Immature natural killer cell (primary cell): Measurements from ENCODE around the gene DIO3. TPM values are rescaled to one million over a fixed set of nuclear protein-coding genes. Genes with fewer than 3 reads are reported as not detected.
"Not testable (repeated sequence)": the region's sequence is repeated elsewhere in the genome, so short reads cannot be mapped to it uniquely, and the experiment has no call there.

ENCODE experiments used
- DNase-seq, 3 donors: peaks; one replicate each; pipeline ENCODE4 v3.0.0; 2022; ENCODE audit warnings: mixed read lengths in 1 of 3
- H3K27ac Mint-ChIP-seq, 6 donors: one replicate each; pipeline ENCODE4 v1.8.0; 2020; ENCODE audit warnings: mixed read lengths in 6 of 6, mild to moderate bottlenecking in 5 of 6, inconsistent platforms in 4 of 6, moderate library complexity in 3 of 6
- H3K27me3 Mint-ChIP-seq, 3 donors: one replicate each; pipeline ENCODE4 v1.8.0; 2020 to 2021; ENCODE audit warnings: low read depth in 3 of 3, mild to moderate bottlenecking in 3 of 3, mixed read lengths in 3 of 3, moderate library complexity in 3 of 3, inconsistent platforms in 1 of 3
- H3K36me3 Mint-ChIP-seq, 3 donors: one replicate each; pipeline ENCODE4 v1.8.0; 2020; ENCODE audit warnings: mixed read lengths in 3 of 3, inconsistent platforms in 2 of 3, mild to moderate bottlenecking in 2 of 3
- H3K4me1 Mint-ChIP-seq, 2 donors: one replicate each; pipeline ENCODE4 v1.8.0; 2020; ENCODE audit warnings: inconsistent platforms in 2 of 2, mild to moderate bottlenecking in 2 of 2, mixed read lengths in 2 of 2, moderate library complexity in 1 of 2
- H3K4me3 Mint-ChIP-seq, 5 donors: one replicate each; pipeline ENCODE4 v1.8.0; 2020; ENCODE audit warnings: mild to moderate bottlenecking in 5 of 5, mixed read lengths in 5 of 5, inconsistent platforms in 3 of 5, moderate library complexity in 3 of 5
- H3K9me3 Mint-ChIP-seq, 6 donors: one replicate each; pipeline ENCODE4 v1.8.0; 2020; ENCODE audit warnings: mild to moderate bottlenecking in 6 of 6, mixed read lengths in 6 of 6, inconsistent platforms in 4 of 6, moderate library complexity in 3 of 6
- polyA plus RNA-seq, 3 donors: library from polyadenylated mRNA; unstranded; fragments of 300-500 nt; fragmentation: Illumina TruSeq; gene quantifications; one replicate each; pipeline ENCODE4 v1.2.3, GENCODE V29; 2021

Gene DIO3
- polyA plus RNA-seq, 3 donors from 2014 or later = not detected

- H3K4me3 Mint-ChIP-seq = no peak overlapping the region
- H3K36me3 Mint-ChIP-seq = peaks cover 0 to 2% (median 0%) of the 10 kb centered on the region in 3 donors
- H3K9me3 Mint-ChIP-seq = peaks cover 0 to 4% (median 0%) of the 10 kb centered on the region in 6 donors
- no peak for DNase-seq
- no peaks in the 10 kb centered on the region for H3K4me1 Mint-ChIP-seq
- no peak overlapping the region for H3K27ac Mint-ChIP-seq
- H3K27me3 Mint-ChIP-seq = peaks cover 0 to 10% (median 2%) of the 10 kb centered on the region in 3 donors
Measured at GRCh38 chr14:101548710-101549109, 12.6 kb upstream of the DIO3 start.

GRCh38 chr14:101549154-101549553, 12.1 kb upstream of the DIO3 start:
- Mint-ChIP-seq H3K4me3 (no peak overlapping the region), H3K9me3 (no peaks in the 10 kb centered on the region), H3K4me1 (no peaks in the 10 kb centered on the region), H3K27me3 (peaks cover 0 to 10% (median 2%) of the 10 kb centered on the region in 3 donors), H3K27ac (no peak overlapping the region), H3K36me3 (no peaks in the 10 kb centered on the region)
- DNase-seq = no peak

DNA sequence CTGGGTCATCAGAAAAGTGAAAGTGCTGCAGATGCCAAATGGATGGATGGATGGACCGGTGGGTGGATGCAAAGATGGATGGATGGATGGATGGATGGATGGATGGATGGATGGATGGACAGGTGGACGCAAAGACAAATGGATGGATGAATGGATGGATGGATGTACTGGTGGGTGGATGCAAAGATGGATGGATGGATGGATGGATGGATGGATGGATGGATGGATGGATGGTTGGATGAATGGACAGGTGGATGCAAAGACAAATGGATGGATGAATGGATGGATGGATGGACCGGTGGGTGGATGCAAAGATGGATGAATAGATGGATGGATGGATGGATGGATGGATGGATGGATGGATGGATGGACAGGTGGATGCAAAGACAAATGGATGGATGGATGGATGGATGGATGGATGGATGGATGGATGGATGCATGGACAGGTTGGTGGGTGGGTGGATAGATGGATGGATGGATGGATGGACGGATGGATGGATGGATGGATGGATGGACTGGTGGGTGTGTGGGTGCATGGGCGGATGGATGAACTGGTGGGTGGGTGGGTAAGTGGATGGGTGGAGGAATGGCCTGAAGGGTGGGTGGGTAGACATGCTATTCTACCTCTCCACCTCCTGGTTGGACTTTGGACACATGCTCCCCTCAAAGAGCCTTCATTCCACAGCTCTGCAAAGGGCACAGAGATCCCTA, 10.9 kb upstream of the DIO3 start:
- not testable (repeated sequence) for H3K9me3 Mint-ChIP-seq, H3K4me1 Mint-ChIP-seq, H3K27me3 Mint-ChIP-seq, DNase-seq, H3K36me3 Mint-ChIP-seq, H3K4me3 Mint-ChIP-seq
- peak overlapping the region in 1 of 6 donors; percentile 50 for H3K27ac Mint-ChIP-seq

DNA sequence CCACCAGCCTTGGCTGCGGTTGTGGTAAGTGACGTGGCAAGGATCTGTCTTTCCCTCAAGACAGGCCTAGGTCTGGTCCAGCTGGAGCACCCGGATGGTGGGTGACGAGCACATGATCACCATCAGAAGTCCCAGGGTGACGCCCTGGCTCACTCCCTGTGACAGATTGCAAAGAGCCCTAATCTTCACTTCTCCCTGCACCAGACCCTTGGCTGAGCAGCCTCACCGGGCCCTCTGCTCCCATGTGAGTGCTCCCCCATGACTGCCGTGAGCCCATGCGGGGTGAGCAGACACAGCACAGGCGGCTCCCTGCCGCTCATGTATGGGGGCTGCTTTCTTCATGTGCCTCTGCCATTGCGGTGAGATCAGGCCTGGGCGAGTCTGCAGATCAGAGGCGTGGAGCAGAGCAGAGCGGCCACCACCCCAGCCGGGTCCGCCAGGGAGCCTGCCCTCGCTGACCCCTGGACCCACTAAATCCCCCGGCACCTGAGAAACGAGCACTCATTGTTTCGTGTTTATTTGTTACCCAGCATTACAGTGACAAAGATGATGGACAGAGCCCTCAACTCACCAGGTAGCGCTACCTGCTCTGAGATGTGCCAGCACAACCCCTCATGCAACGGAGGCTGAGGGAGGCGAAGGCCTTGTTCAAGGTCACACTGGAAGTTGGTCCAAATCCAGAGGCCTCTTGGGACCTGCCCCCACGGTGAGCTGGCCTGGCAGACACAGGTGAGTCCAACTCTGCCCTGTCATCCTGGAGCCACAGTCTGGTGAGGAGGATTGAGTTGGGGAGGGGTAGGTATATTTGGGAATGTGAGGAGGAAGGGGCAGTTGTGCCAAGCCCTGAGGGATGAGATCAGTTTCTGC, 9.3 kb upstream of the DIO3 start:
- DNase-seq = no peak
- H3K36me3 Mint-ChIP-seq = no peaks in the 10 kb centered on the region
- H3K4me3 Mint-ChIP-seq = no peak overlapping the region
- no peaks in the 10 kb centered on the region for H3K4me1 Mint-ChIP-seq
- H3K27ac Mint-ChIP-seq = no peak overlapping the region
- no peaks in the 10 kb centered on the region for H3K9me3 Mint-ChIP-seq
- peaks cover 0 to 4% (median 2%) of the 10 kb centered on the region in 3 donors for H3K27me3 Mint-ChIP-seq

- H3K4me3 Mint-ChIP-seq = no peak overlapping the region
- H3K27me3 Mint-ChIP-seq = peaks cover 0 to 4% (median 2%) of the 10 kb centered on the region in 3 donors
- no peaks in the 10 kb centered on the region for H3K9me3 Mint-ChIP-seq
- H3K36me3 Mint-ChIP-seq = no peaks in the 10 kb centered on the region
- H3K27ac Mint-ChIP-seq = no peak overlapping the region
- no peaks in the 10 kb centered on the region for H3K4me1 Mint-ChIP-seq
- DNase-seq = no peak
Measured at GRCh38 chr14:101552786-101553231, 8.5 kb upstream of the DIO3 start.

GRCh38 chr14:101553393-101553792, 7.9 kb upstream of the DIO3 start:
- H3K4me1 Mint-ChIP-seq = no peaks in the 10 kb centered on the region
- H3K36me3 Mint-ChIP-seq = no peaks in the 10 kb centered on the region
- peaks cover 0 to 5% (median 3%) of the 10 kb centered on the region in 3 donors for H3K27me3 Mint-ChIP-seq
- no peak for DNase-seq
- H3K27ac Mint-ChIP-seq = no peak overlapping the region
- H3K9me3 Mint-ChIP-seq = no peaks in the 10 kb centered on the region
- H3K4me3 Mint-ChIP-seq = no peak overlapping the region

- Mint-ChIP-seq H3K27ac (no peak overlapping the region), H3K27me3 (peaks cover 0 to 11% (median 5%) of the 10 kb centered on the region in 3 donors), H3K4me1 (no peaks in the 10 kb centered on the region), H3K9me3 (peaks cover 0 to 2% (median 0%) of the 10 kb centered on the region in 6 donors), H3K4me3 (no peak overlapping the region), H3K36me3 (no peaks in the 10 kb centered on the region)
- no peak for DNase-seq
Measured at GRCh38 chr14:101553931-101554330, 7.4 kb upstream of the DIO3 start.

GRCh38 chr14:101554991-101555668, 6.2 kb upstream of the DIO3 start:
- H3K4me3 Mint-ChIP-seq = no peak overlapping the region
- no peak for DNase-seq
- no peaks in the 10 kb centered on the region for H3K4me1 Mint-ChIP-seq
- peak overlapping the region in 1 of 6 donors; percentile 50 for H3K27ac Mint-ChIP-seq
- peaks cover 0 to 12% (median 5%) of the 10 kb centered on the region in 3 donors for H3K27me3 Mint-ChIP-seq
- H3K36me3 Mint-ChIP-seq = no peaks in the 10 kb centered on the region
- H3K9me3 Mint-ChIP-seq = peaks cover 0 to 2% (median 0%) of the 10 kb centered on the region in 6 donors

DNA sequence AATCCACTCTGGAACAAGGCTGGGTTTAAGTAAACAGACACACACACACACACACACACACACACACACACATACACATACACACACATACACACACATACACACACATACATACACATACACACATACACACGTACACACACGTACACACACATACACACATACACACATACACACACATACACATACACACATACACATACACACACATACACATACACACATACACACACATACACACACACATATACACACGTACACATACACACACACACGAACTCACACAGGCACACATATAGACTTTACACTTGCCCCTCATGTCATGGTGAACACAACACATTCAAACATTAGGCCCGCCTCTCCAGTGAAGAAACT, 5.6 kb upstream of the DIO3 start:
- H3K9me3 Mint-ChIP-seq, H3K36me3 Mint-ChIP-seq, H3K4me1 Mint-ChIP-seq, H3K4me3 Mint-ChIP-seq, DNase-seq: not testable (repeated sequence)
- peaks cover 0 to 11% (median 5%) of the 10 kb centered on the region in 3 donors for H3K27me3 Mint-ChIP-seq
- peak overlapping the region in 1 of 6 donors; percentile 50 for H3K27ac Mint-ChIP-seq

DNA sequence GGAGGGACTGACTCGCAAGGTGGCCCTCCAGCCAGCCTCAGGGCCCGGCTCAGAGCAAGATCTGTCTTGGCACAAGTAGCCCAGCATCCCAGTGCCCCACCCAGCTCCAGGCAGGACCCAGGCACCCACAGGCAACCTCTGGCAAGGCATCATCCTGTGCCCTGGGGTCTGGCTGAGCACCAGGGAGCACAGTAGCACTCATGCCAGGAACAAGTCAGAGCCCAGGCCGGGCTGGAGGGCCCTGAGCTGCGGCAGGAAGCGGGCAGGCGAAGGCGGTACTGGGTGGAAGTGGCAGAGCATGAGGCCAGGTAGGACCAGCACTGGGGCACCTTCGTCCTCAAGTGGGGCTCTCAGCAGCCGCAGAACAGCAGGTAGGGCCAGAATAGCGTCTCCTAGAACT, 5.2 kb upstream of the DIO3 start:
- DNase-seq = no peak
- Mint-ChIP-seq H3K4me1 (no peaks in the 10 kb centered on the region), H3K4me3 (no peak overlapping the region), H3K9me3 (peaks cover 0 to 2% (median 0%) of the 10 kb centered on the region in 6 donors), H3K36me3 (no peaks in the 10 kb centered on the region), H3K27ac (no peak overlapping the region), H3K27me3 (peaks cover 0 to 11% (median 5%) of the 10 kb centered on the region in 3 donors)

DNA sequence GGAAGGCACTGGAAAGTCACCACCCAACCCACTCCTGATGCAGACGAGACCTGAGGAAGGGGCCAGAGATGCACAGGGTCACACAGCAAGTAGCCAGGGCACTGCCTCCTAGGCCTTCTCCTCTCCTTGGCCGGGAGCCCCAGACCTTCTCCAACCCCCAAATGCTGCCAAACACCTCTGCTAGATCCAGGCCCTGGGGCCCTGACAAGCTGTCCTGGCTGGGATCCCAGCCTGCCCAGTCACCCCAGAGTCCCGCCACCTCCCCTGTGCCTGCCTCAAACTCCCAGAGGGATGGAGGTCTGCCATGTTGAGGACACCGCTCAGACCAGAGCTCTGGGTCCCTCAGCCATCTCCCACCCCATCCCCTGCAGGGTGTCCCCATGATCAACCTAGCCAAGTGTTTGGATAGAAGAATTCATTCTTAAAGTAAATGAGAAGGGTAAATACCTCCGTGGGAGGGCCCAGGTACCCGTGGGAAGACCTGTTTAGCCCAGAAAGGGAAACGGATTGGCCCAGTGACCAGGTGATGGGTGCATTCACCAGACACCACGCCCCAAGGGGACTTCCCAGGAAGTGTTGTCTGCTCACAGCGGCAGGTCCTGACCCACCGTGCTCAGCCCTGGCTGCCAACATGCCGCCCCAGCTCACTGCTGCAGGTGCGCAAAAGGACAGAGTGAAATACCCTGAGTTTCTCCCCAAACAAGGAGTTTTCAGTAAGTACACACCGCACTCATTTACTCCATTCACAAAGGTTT, 4.6 kb upstream of the DIO3 start:
- no peak overlapping the region for H3K4me3 Mint-ChIP-seq
- H3K36me3 Mint-ChIP-seq = no peaks in the 10 kb centered on the region
- H3K9me3 Mint-ChIP-seq = peaks cover 0 to 4% (median under 1%) of the 10 kb centered on the region in 6 donors
- H3K4me1 Mint-ChIP-seq = no peaks in the 10 kb centered on the region
- H3K27ac Mint-ChIP-seq = no peak overlapping the region
- H3K27me3 Mint-ChIP-seq = peaks cover 2 to 14% (median 5%) of the 10 kb centered on the region in 3 donors
- DNase-seq = no peak

DNA sequence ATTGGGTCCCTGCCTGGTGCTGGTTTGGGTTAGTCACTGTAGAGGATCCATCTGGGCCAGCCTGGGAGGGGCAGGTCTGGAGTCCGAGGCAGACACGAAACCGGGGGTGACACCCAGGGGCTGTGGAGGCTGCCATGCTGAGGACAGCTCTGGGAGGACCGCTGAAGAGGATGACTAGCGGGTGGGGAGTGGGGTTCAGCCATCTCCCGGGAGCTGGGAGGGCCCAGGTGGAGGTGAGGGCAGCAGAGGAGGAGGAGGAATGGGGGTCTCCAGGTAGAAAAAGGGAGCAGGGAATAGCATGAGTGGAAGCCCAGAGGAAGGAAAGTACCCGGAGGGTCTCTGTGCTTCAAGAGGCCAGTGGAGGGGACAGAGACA, 4.0 kb upstream of the DIO3 start:
- Mint-ChIP-seq H3K4me1 (peaks cover 0 to 2% of the 10 kb centered on the region in 2 donors), H3K27ac (no peak overlapping the region), H3K27me3 (peaks cover 6 to 14% (median 9%) of the 10 kb centered on the region in 3 donors), H3K9me3 (peaks cover 0 to 7% (median 4%) of the 10 kb centered on the region in 6 donors), H3K36me3 (peaks cover 0 to 3% (median 0%) of the 10 kb centered on the region in 3 donors), H3K4me3 (no peak overlapping the region)
- no peak for DNase-seq
